Astrocyte of the spinal cord (primary cell): ENCODE results near the gene PNLIPRP2.

Source experiments
- DNase-seq: peaks from one replicate; pipeline ENCODE4 v3.0.0; 2011; ENCODE audit warnings: low read depth, low spot score
- H3K4me3 ChIP-seq: 2 replicates; pipeline ENCODE4 v1.5.1; 2011; ENCODE audit warnings: low read depth, mild to moderate bottlenecking, low read length, moderate library complexity
- in situ Hi-C: cut with HindIII; loops from 2 replicates; pipeline ENCODE4 v1.10.0; 2017; ENCODE audit warnings: low sequenced_read_pairs
- TF ChIP-seq, protein P1 (sequence below): IDR thresholded peaks from 2 replicates; pipeline ENCODE4 v1.5.1; 2012; ENCODE audit warnings: low read depth, mild to moderate bottlenecking, low read length, inconsistent platforms

Gene PNLIPRP2

GRCh38 chr10:116625845-116626244, 5.1 kb downstream of the PNLIPRP2 start:
- no peak for DNase-seq
- TF ChIP-seq, protein P1, sequence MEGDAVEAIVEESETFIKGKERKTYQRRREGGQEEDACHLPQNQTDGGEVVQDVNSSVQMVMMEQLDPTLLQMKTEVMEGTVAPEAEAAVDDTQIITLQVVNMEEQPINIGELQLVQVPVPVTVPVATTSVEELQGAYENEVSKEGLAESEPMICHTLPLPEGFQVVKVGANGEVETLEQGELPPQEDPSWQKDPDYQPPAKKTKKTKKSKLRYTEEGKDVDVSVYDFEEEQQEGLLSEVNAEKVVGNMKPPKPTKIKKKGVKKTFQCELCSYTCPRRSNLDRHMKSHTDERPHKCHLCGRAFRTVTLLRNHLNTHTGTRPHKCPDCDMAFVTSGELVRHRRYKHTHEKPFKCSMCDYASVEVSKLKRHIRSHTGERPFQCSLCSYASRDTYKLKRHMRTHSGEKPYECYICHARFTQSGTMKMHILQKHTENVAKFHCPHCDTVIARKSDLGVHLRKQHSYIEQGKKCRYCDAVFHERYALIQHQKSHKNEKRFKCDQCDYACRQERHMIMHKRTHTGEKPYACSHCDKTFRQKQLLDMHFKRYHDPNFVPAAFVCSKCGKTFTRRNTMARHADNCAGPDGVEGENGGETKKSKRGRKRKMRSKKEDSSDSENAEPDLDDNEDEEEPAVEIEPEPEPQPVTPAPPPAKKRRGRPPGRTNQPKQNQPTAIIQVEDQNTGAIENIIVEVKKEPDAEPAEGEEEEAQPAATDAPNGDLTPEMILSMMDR = no peak
- in situ Hi-C loops = no loop called here
- H3K4me3 ChIP-seq = no peak overlapping the region

DNA sequence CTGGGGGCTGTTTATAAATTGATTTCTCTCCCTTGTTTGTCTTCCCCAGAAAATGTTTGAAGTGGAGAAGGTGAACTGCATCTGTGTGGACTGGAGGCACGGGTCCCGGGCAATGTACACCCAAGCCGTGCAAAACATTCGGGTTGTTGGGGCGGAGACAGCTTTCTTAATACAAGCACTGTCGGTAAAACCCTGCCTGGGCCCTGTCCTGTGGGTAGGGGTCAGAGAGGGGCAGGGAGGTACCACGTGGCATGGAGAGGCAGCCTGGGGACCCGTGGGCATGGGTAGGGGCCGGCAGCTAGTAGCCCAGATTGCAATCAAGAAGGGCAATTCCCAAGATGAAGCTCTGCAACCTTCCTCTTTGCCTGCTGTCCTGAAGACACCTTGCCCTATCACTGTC, 6.1 kb downstream of the PNLIPRP2 start:
- TF ChIP-seq, protein P1 = no peak
- DNase-seq = no peak
- in situ Hi-C loops = no loop called here
- H3K4me3 ChIP-seq = no peak overlapping the region

DNA sequence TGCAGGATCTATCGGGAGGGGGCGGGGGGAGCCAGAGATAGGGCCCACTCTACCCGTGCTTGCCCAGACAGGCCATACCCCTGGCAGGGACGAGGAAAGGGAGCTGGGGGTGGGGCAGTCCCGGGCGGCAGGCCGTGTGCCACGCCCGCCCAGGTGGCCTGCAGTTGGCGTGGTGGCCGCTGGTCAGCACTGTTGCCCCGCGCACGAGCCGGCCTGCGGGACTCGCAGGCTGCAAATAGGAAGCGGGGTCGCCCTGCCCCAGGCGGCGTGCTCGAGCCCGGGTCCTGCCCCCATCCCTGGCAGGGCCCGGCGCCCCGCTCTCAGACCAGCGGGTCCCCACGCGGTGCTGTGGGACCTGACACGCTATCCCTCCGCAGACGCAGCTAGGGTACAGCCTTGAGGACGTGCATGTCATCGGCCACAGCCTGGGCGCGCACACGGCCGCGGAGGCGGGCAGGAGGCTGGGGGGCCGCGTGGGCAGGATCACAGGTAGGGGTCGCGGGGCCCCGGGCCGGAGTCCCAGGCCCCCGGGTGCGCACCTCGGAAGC, 6.7 kb downstream of the PNLIPRP2 start:
- no peak overlapping the region for H3K4me3 ChIP-seq
- in situ Hi-C loops = no loop called here
- TF ChIP-seq, protein P1 = no peak
- DNase-seq = no peak

GRCh38 chr10:116629340-116629739, 8.6 kb downstream of the PNLIPRP2 start:
- no peak for DNase-seq
- H3K4me3 ChIP-seq = no peak overlapping the region
- TF ChIP-seq, protein P1 = no peak
- in situ Hi-C loops = no loop called here

- in situ Hi-C loops = no loop called here
- TF ChIP-seq, protein P1 = no peak
- no peak overlapping the region for H3K4me3 ChIP-seq
- DNase-seq = no peak
Observed at GRCh38 chr10:116630020-116630419, 9.3 kb downstream of the PNLIPRP2 start.

GRCh38 chr10:116631871-116632295, 11.1 kb downstream of the PNLIPRP2 start:
- in situ Hi-C loops = no loop called here
- TF ChIP-seq, protein P1 = no peak
- DNase-seq = no peak

More at GRCh38 chr10:116631871-116632295, 11.1 kb downstream of the PNLIPRP2 start:
- H3K4me3 ChIP-seq = no peak overlapping the region
